ENCODE data around the gene LHFPL2. TPM values are rescaled to one million over a fixed set of nuclear protein-coding genes. Genes with fewer than 3 reads are reported as not detected.

The LHFPL2 gene
- total and polyA plus RNA-seq, 2 of the 4 experiments (the other 2 are of a cell fraction), result 6.5 to 11.3 TPM

DNA sequence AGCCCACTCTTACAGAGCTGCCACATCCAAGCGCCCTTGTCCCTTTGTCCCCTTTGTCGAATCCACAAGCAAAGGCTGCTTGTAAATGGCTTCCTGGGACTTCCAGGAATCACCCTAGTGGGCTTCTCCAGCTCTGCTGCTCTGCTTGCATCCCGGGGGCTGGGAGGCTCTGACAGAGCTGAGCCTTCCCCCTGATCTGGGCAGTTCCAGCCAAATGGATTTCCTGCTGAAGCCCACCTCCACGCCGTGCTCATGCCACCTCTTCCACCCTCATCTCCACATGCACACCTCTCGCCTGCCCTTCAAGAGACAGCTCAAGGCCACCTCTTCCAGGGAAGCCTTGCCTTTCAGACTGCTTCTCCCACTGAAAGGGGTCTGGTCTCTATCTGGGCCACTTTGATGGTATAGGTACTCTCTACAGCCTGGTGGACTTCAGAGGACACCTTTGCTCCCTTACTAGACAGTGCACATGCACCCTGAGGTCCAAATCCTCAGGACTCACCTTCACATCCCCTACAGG is 106.2 kb downstream of the LHFPL2 start:
- H3K56ac ChIP-seq (ENCODE audit: extremely low read depth, insufficient read depth, low read length), result no peak overlapping the region
- H3K27ac ChIP-seq (ENCODE audit: insufficient read depth, low read length), result no peak overlapping the region
- H3K79me1 ChIP-seq (ENCODE audit: low read depth in 1 of 2, low read length in 2 of 2), result peaks cover 51 to 88% of the 10 kb centered on the region in 2 experiments
- H2BK120ac ChIP-seq (ENCODE audit: low read depth, low read length), result no peak overlapping the region
- H3K9ac ChIP-seq (ENCODE audit: low read depth, low read length), result no peak overlapping the region
- H2AK5ac ChIP-seq (ENCODE audit: low read depth, low read length), result peak overlapping the region; percentile 46; the same call in 1 of the 2 replicates
- H2AFZ ChIP-seq (replicated peaks; ENCODE audit: low read length, poor library complexity), result no peak overlapping the region
- in situ Hi-C loops (cut with MboI; ENCODE audit: low sequenced_read_pairs), result no loop called here
- no peak overlapping the region for H4K91ac ChIP-seq (ENCODE audit: insufficient read depth, low read depth, low read length)
- H2BK5ac ChIP-seq (ENCODE audit: low read depth, low read length, poor library complexity, severe bottlenecking), result no peak overlapping the region
- no peak overlapping the region for H3K18ac ChIP-seq (ENCODE audit: low read depth, low read length)
- dilution Hi-C loops (cut with HindIII; ENCODE audit: low sequenced_read_pairs, unreplicated experiment), result no loop called here
- CTCF ChIA-PET, result interaction anchor here (0.6 to 1.2 kb wide), 2 partner anchors 9 to 90 kb away, joined by 3 to 5 read pairs; no protein-coding TSS in a partner anchor
- no peak overlapping the region for H4K8ac ChIP-seq (ENCODE audit: low read depth in 2 of 2, low read length in 2 of 2)
- no peaks in the 10 kb centered on the region for H3K27me3 ChIP-seq (ENCODE audit: control insufficient read depth, insufficient read depth, low read length)
- H3K4me1 ChIP-seq (ENCODE audit: control insufficient read depth, insufficient read depth, low read length), result peaks cover 22% of the 10 kb centered on the region
- intact Hi-C loops (cut with micrococcal nuclease), result no loop called here
- no peak overlapping the region for H3K4me2 ChIP-seq (ENCODE audit: low read depth, low read length)
- no TSS peak for BruUV-seq (replicated peaks)
- no peak overlapping the region for H2BK20ac ChIP-seq (ENCODE audit: low read depth, low read length)
- DNase-seq (no peak), ATAC-seq (ENCODE audit: low read depth) (no peak)
- 0 out of 2 replicates have a peak overlapping the region, but pooled peaks have one; percentile 8 for H3K23ac ChIP-seq (ENCODE audit: low read depth, low read length)
- TF ChIP-seq BHLHE40 (IDR thresholded peaks at IDR 0.05; ENCODE audit: low read depth, low read length), result no peak
- TF ChIP-seq RCOR1 (IDR thresholded peaks at IDR 0.05; ENCODE audit: insufficient replicate concordance, low read length), result no peak
- TF ChIP-seq MAZ (IDR thresholded peaks at IDR 0.05; ENCODE audit: borderline replicate concordance, low read depth, low read length), result no peak
- TF ChIP-seq CHD1 (IDR thresholded peaks at IDR 0.05; ENCODE audit: low read depth, low read length), result no peak
- no peak overlapping the region for H3K14ac ChIP-seq (replicated peaks; ENCODE audit: low read depth, low read length)
- H4K20me1 ChIP-seq (ENCODE audit: insufficient read depth, low read length), result peaks cover 21% of the 10 kb centered on the region; the same call in 1 of the 2 replicates
- no peak overlapping the region for H2AK9ac ChIP-seq (replicated peaks; ENCODE audit: low read depth, low read length, poor library complexity)
- no peak overlapping the region for H4K5ac ChIP-seq (ENCODE audit: low read depth, low read length)
- H3K9me1 ChIP-seq (ENCODE audit: insufficient read depth, low read length), result peaks cover 32% of the 10 kb centered on the region
- no peak overlapping the region for H3K4me3 ChIP-seq (ENCODE audit: insufficient read depth, low read depth, low read length)
- no peak overlapping the region for H2BK15ac ChIP-seq (ENCODE audit: low read depth, low read length)
- POLR2A ChIA-PET (ENCODE audit: unreplicated experiment), result no interaction called here
- WGBS, 2 experiments (ENCODE audit: extremely low coverage in 2 of 2, insufficient read length in 1 of 2), result 88% methylated on average over 4 of the region's 6 CpGs; no CpG with 5 or more reads in 1 of the 2 experiments
- no peaks in the 10 kb centered on the region for H3K9me3 ChIP-seq (ENCODE audit: control insufficient read depth, insufficient read depth, low read length)
- H3K36me3 ChIP-seq (ENCODE audit: control insufficient read depth, insufficient read depth, low read length), result peaks cover 6% of the 10 kb centered on the region
- peak overlapping the region; percentile 4; the same call in 1 of the 2 replicates for H3K4ac ChIP-seq (ENCODE audit: low read depth, low read length)

All from IMR-90 (cell line).